H1 (cell line): Measurements from ENCODE around the gene TIMP1. TPM values are rescaled to one million over a fixed set of nuclear protein-coding genes. Genes with fewer than 3 reads are reported as not detected.

Experiments
- CTCF ChIA-PET: fragments of 300-600 bp; sonication (Branson Sonifier 250); formaldehyde crosslinking; loops from one replicate; lab custom pipeline; 2021; ENCODE audit not compliant: partially characterized antibody; lab: Charles Lee
- POLR2A ChIA-PET: fragments of 300-600 bp; sonication (Branson Sonifier 250); formaldehyde crosslinking; loops from one replicate; lab custom pipeline; 2021; ENCODE audit warnings: inconsistent platforms; ENCODE audit not compliant: partially characterized antibody; lab: Charles Lee
- DNase-seq, 2 experiments: peaks; one replicate each; pipeline versions ENCODE4 v3.0.0 to v3.0.0-alpha.2; 2010 to 2022; ENCODE audit warnings: low spot score in 2 of 2, low read depth in 1 of 2, mixed read lengths in 1 of 2
- FAIRE-seq: peaks from 2 replicates; lab custom pipeline; 2011; peaks lifted over from hg19 to GRCh38; lab: Jason Lieb, UNC
- H2AFZ ChIP-seq: 2 replicates; pipeline ENCODE4 v1.8.1; 2012; ENCODE audit warnings: low read length, inconsistent platforms
- H2AK5ac ChIP-seq: 2 replicates; pipeline ENCODE4 v1.6.1; 2013; ENCODE audit warnings: low read depth, low read length
- H2BK120ac ChIP-seq: replicated peaks from 2 replicates; pipeline ENCODE3; 2013; ENCODE audit warnings: low read depth, low read length, inconsistent platforms
- H2BK12ac ChIP-seq: 2 replicates; pipeline ENCODE4 v1.6.1; 2013; ENCODE audit warnings: low read depth, low read length
- H2BK15ac ChIP-seq: 2 replicates; pipeline ENCODE4 v1.6.1; 2013; ENCODE audit warnings: low read length
- H2BK20ac ChIP-seq: 2 replicates; pipeline ENCODE4 v1.6.1; 2013; ENCODE audit warnings: low read length
- H2BK5ac ChIP-seq: 2 replicates; pipeline ENCODE4 v1.6.1; 2013; ENCODE audit warnings: low read depth, low read length
- H3K14ac ChIP-seq: 2 replicates; pipeline ENCODE4 v1.6.1; 2013; ENCODE audit warnings: inconsistent platforms; ENCODE audit not compliant: insufficient read length
- H3K18ac ChIP-seq: 2 replicates; pipeline ENCODE4 v1.6.1; 2013; ENCODE audit warnings: low read length; ENCODE audit errors: extremely low read depth
- H3K23ac ChIP-seq: 2 replicates; pipeline ENCODE4 v1.6.1; 2013; ENCODE audit warnings: inconsistent platforms; ENCODE audit not compliant: insufficient read length
- H3K23me2 ChIP-seq: 2 replicates; pipeline ENCODE4 v1.6.1; 2013; ENCODE audit warnings: low read depth, low read length
- H3K27ac ChIP-seq: 2 replicates; pipeline ENCODE4 v1.6.1; 2011; ENCODE audit warnings: low read depth, low read length, inconsistent platforms
- H3K27me3 ChIP-seq, 4 experiments: replicated peaks in 1 of 4; 1 replicate in 1 of 4; 2 replicates in 3 of 4; pipeline versions ENCODE4 v1.6.1 to v1.8.1; 2011 to 2013; ENCODE audit warnings: low read length in 3 of 4, mild to moderate bottlenecking in 3 of 4, inconsistent platforms in 2 of 4, mixed read lengths in 2 of 4, moderate library complexity in 1 of 4; ENCODE audit not compliant: control insufficient read depth in 3 of 4, insufficient read depth in 3 of 4; ENCODE audit errors: extremely low read depth in 1 of 4
- H3K36me3 ChIP-seq, 4 experiments: 2 replicates each; pipeline versions ENCODE4 v1.6.1 to v1.8.1; 2011 to 2013; ENCODE audit warnings: mild to moderate bottlenecking in 4 of 4, low read length in 3 of 4, moderate library complexity in 2 of 4, control low read depth in 1 of 4, inconsistent platforms in 1 of 4; ENCODE audit not compliant: insufficient read depth in 4 of 4, control insufficient read depth in 2 of 4
- H3K4ac ChIP-seq: replicated peaks from 2 replicates; pipeline ENCODE3; 2013; ENCODE audit warnings: low read length, low read depth, mixed read lengths, inconsistent platforms; ENCODE audit not compliant: insufficient read length
- H3K4me1 ChIP-seq, 4 experiments: replicated peaks in 1 of 4; 1 replicate in 1 of 4; 2 replicates in 3 of 4; pipeline versions ENCODE4 v1.6.1 to v1.8.1; 2011 to 2013; ENCODE audit warnings: low read length in 3 of 4, inconsistent platforms in 2 of 4, mixed read lengths in 1 of 4; ENCODE audit not compliant: insufficient read depth in 4 of 4, control insufficient read depth in 3 of 4
- H3K4me2 ChIP-seq, 2 experiments: 2 replicates each; pipeline versions ENCODE4 v1.6.1 to v1.8.1; 2011 to 2013; ENCODE audit warnings: low read depth in 2 of 2, low read length in 2 of 2, control low read depth in 1 of 2, inconsistent platforms in 1 of 2, mild to moderate bottlenecking in 1 of 2; ENCODE audit not compliant: insufficient read depth in 1 of 2
- H3K4me3 ChIP-seq, 4 experiments: fragments of 200-600, 300-600 bp in 1 of 4; sonication (generic), shearing (Covaris generic), sonication (Bioruptor Twin) in 1 of 4; 2 replicates each; pipeline versions ENCODE4 v1.5.1 to v1.8.1; 2011 to 2016; ENCODE audit warnings: low read length in 4 of 4, low read depth in 3 of 4, control low read depth in 2 of 4, inconsistent platforms in 2 of 4, mild to moderate bottlenecking in 2 of 4, mixed read lengths in 1 of 4, moderate library complexity in 1 of 4; ENCODE audit not compliant: insufficient read depth in 2 of 4; ENCODE audit errors: extremely low read depth in 1 of 4
- H3K56ac ChIP-seq: replicated peaks from 2 replicates; pipeline ENCODE3; 2013; ENCODE audit warnings: low read depth, mild to moderate bottlenecking, mixed read lengths, low read length, inconsistent platforms; ENCODE audit not compliant: insufficient read length
- H3K79me1 ChIP-seq: 2 replicates; pipeline ENCODE4 v1.6.1; 2013; ENCODE audit warnings: low read depth, low read length, control low read depth
- H3K79me2 ChIP-seq, 2 experiments: 2 replicates each; pipeline versions ENCODE4 v1.6.1 to v1.8.1; 2012 to 2013; ENCODE audit warnings: low read length in 2 of 2, mild to moderate bottlenecking in 2 of 2, inconsistent platforms in 1 of 2; ENCODE audit not compliant: insufficient read depth in 2 of 2, control insufficient read depth in 1 of 2
- H3K9ac ChIP-seq, 4 experiments: replicated peaks in 1 of 4; 1 replicate in 1 of 4; 2 replicates in 3 of 4; pipeline versions ENCODE4 v1.6.1 to v1.8.1; 2011 to 2013; ENCODE audit warnings: low read depth in 3 of 4, low read length in 3 of 4, control low read depth in 2 of 4, mild to moderate bottlenecking in 2 of 4, moderate library complexity in 2 of 4, inconsistent platforms in 1 of 4; ENCODE audit errors: extremely low read depth in 1 of 4
- H3K9me3 ChIP-seq, 2 experiments: 2 replicates each; pipeline versions ENCODE4 v1.6.1 to v1.8.1; 2012 to 2013; ENCODE audit warnings: mild to moderate bottlenecking in 2 of 2, moderate library complexity in 2 of 2, control low read depth in 1 of 2, inconsistent platforms in 1 of 2, low read depth in 1 of 2, low read length in 1 of 2, mixed read lengths in 1 of 2; ENCODE audit not compliant: insufficient read depth in 2 of 2
- H4K20me1 ChIP-seq, 2 experiments: replicated peaks in 1 of 2; 2 replicates each; pipeline versions ENCODE3 to v1.8.1; 2011 to 2013; ENCODE audit warnings: inconsistent platforms in 2 of 2, low read length in 2 of 2, mild to moderate bottlenecking in 1 of 2; ENCODE audit not compliant: insufficient read depth in 2 of 2, control insufficient read depth in 1 of 2
- H4K5ac ChIP-seq: 2 replicates; pipeline ENCODE4 v1.6.1; 2013; ENCODE audit warnings: low read length, low read depth, mixed read lengths, inconsistent platforms; ENCODE audit not compliant: insufficient read length
- H4K8ac ChIP-seq: 2 replicates; pipeline ENCODE4 v1.8.0; 2013; ENCODE audit warnings: mild to moderate bottlenecking, moderate library complexity, low read length, inconsistent platforms; ENCODE audit not compliant: insufficient read depth; ENCODE audit errors: extremely low read depth
- H4K91ac ChIP-seq: replicated peaks from 2 replicates; pipeline ENCODE3; 2013; ENCODE audit warnings: low read length, mixed read lengths, inconsistent platforms; ENCODE audit not compliant: insufficient read length
- KDM5A ChIP-seq: fragments of 200-600 bp; IDR thresholded peaks from 2 replicates; pipeline ENCODE4 v1.7.1; 2012; ENCODE audit warnings: mild to moderate bottlenecking, low read length, inconsistent platforms, mixed read lengths
- RXRA ChIP-seq: IDR thresholded peaks from 2 replicates; pipeline ENCODE4 v1.6.1; 2011; ENCODE audit warnings: low read depth, mild to moderate bottlenecking, low read length, moderate library complexity; ENCODE audit not compliant: insufficient read depth
- TEAD4 ChIP-seq: IDR thresholded peaks from 2 replicates; pipeline ENCODE4 v1.6.1; 2012; ENCODE audit warnings: low read depth, low read length, inconsistent platforms, mixed read lengths
- ZNF274 ChIP-seq: IDR thresholded peaks from 2 replicates; pipeline ENCODE4 v1.7.0; 2012; ENCODE audit warnings: low read length, borderline replicate concordance; ENCODE audit errors: extremely low read depth
- WGBS, 2 experiments: shearing (Covaris generic) in 1 of 2; methylation state at CpG; one replicate each; pipeline versions ENCODE4 v1.1.6 to v1.1.7; 2013 to 2015; ENCODE audit warnings: low lambda C conversion rate in 2 of 2, mixed read lengths in 2 of 2, inconsistent platforms in 1 of 2, low coverage in 1 of 2, missing lambda C conversion rate in 1 of 2; ENCODE audit not compliant: insufficient replicate concordance in 2 of 2, insufficient coverage in 1 of 2, insufficient read length in 1 of 2; ENCODE audit errors: extremely low coverage in 1 of 2, missing lambda C conversion rate in 1 of 2; 5-methylcytosine and 5-hydroxymethylcytosine counted together
- polyA plus RNA-seq, 7 experiments: library from polyadenylated mRNA; depleted of rRNA in 3 of 7; stranded (reverse) in 5 of 7; unstranded in 2 of 7; fragments of >200 nt in 5 of 7; fragments of 200-250 nt in 2 of 7; gene quantifications; 1 replicate in 5 of 7; 2 replicates in 1 of 7; 4 replicates in 1 of 7; pipeline versions ENCODE4 v1.2.1 to v1.2.3, GENCODE V29; 2011 to 2013; ENCODE audit warnings: missing spikeins in 2 of 7, mixed read lengths in 2 of 7
- total RNA-seq: library from RNA; stranded (reverse); fragmentation: NEBNext Ultra II Directional; extraction: Animal tissue kit (Norgen Biotek cat#: 25700); gene quantifications from 2 replicates; pipeline ENCODE4 v1.2.1, GENCODE V29; 2021
- TF ChIP-seq, protein P1 (sequence below): IDR thresholded peaks from 2 replicates; pipeline ENCODE4 v1.6.1; 2012; ENCODE audit warnings: inconsistent platforms
- TF ChIP-seq, protein P2 (sequence below): IDR thresholded peaks from 2 replicates; pipeline ENCODE4 v1.6.1; 2011; ENCODE audit warnings: low read length, improper control_type of control experiment
- TF ChIP-seq, protein P3 (sequence below), 3 experiments: IDR thresholded peaks; 1 replicate in 2 of 3; 2 replicates in 1 of 3; pipeline versions ENCODE4 v1.5.1 to v1.6.1; 2011; ENCODE audit warnings: low read length in 3 of 3, mild to moderate bottlenecking in 3 of 3, inconsistent platforms in 2 of 3, low read depth in 1 of 3, moderate library complexity in 1 of 3; ENCODE audit not compliant: insufficient read depth in 1 of 3; ENCODE audit errors: control extremely low read depth in 1 of 3

The TIMP1 gene
- total and polyA plus RNA-seq, 2 of the 8 experiments (the other 6 are each of a cell fraction or from before 2014, with no cell fraction given): 58.6 to 142 TPM

- no peaks in the 10 kb centered on the region for H3K9me3 ChIP-seq
- H3K23me2 ChIP-seq: no peaks in the 10 kb centered on the region
- H4K20me1 ChIP-seq: no peaks in the 10 kb centered on the region
- no peaks in the 10 kb centered on the region for H3K36me3 ChIP-seq
- H2BK5ac ChIP-seq: no peak overlapping the region
- H2BK20ac ChIP-seq: no peak overlapping the region
- no peak overlapping the region for H3K18ac ChIP-seq
- no peaks in the 10 kb centered on the region for H3K27me3 ChIP-seq
- no peaks in the 10 kb centered on the region for H3K4me1 ChIP-seq
- 79% methylated on average over 4 of the region's 5 CpGs; no CpG with 5 or more reads in 1 of the 2 experiments for WGBS, 2 experiments
- H4K8ac ChIP-seq: no peak overlapping the region
- H4K91ac ChIP-seq: no peak overlapping the region
- H3K9ac ChIP-seq: no peak overlapping the region
- no peak overlapping the region for H3K27ac ChIP-seq
- ChIA-PET CTCF (interaction anchor here (0.8 to 2.1 kb wide), 4 partner anchors 11 to 53 kb away, joined by 4 to 5 read pairs (median 4); no protein-coding TSS in a partner anchor), POLR2A (interaction anchor here (1.4 kb wide), 1 partner anchor 33 kb away, joined by 5 read pairs; the partner anchor contains the start of gene TIMP1)
- no peak overlapping the region for H4K5ac ChIP-seq
- H3K56ac ChIP-seq: no peak overlapping the region
- H2AK5ac ChIP-seq: no peak overlapping the region
- DNase-seq: no peak
- no peaks in the 10 kb centered on the region for H3K79me1 ChIP-seq
- no peak overlapping the region for H3K23ac ChIP-seq
- TF ChIP-seq, protein P1, sequence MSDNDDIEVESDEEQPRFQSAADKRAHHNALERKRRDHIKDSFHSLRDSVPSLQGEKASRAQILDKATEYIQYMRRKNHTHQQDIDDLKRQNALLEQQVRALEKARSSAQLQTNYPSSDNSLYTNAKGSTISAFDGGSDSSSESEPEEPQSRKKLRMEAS: no peak
- TF ChIP-seq ZNF274 (no peak), RXRA (no peak), TEAD4 (no peak), KDM5A (no peak)
- TF ChIP-seq, protein P2, sequence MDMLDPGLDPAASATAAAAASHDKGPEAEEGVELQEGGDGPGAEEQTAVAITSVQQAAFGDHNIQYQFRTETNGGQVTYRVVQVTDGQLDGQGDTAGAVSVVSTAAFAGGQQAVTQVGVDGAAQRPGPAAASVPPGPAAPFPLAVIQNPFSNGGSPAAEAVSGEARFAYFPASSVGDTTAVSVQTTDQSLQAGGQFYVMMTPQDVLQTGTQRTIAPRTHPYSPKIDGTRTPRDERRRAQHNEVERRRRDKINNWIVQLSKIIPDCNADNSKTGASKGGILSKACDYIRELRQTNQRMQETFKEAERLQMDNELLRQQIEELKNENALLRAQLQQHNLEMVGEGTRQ: no peak
- TF ChIP-seq, protein P3, sequence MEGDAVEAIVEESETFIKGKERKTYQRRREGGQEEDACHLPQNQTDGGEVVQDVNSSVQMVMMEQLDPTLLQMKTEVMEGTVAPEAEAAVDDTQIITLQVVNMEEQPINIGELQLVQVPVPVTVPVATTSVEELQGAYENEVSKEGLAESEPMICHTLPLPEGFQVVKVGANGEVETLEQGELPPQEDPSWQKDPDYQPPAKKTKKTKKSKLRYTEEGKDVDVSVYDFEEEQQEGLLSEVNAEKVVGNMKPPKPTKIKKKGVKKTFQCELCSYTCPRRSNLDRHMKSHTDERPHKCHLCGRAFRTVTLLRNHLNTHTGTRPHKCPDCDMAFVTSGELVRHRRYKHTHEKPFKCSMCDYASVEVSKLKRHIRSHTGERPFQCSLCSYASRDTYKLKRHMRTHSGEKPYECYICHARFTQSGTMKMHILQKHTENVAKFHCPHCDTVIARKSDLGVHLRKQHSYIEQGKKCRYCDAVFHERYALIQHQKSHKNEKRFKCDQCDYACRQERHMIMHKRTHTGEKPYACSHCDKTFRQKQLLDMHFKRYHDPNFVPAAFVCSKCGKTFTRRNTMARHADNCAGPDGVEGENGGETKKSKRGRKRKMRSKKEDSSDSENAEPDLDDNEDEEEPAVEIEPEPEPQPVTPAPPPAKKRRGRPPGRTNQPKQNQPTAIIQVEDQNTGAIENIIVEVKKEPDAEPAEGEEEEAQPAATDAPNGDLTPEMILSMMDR (IDR thresholded peaks at IDR 0.05; ENCODE audit: control extremely low read depth in 1 of 3, insufficient read depth in 1 of 3, low read depth in 1 of 3, low read length in 3 of 3): no peak
- no peak overlapping the region for H2BK12ac ChIP-seq
- FAIRE-seq: no peak
- no peak overlapping the region for H2AFZ ChIP-seq
- no peak overlapping the region for H3K4me3 ChIP-seq
- no peak overlapping the region for H3K14ac ChIP-seq
- no peak overlapping the region for H2BK120ac ChIP-seq
- no peaks in the 10 kb centered on the region for H3K79me2 ChIP-seq
- H3K4ac ChIP-seq: no peak overlapping the region
- no peak overlapping the region for H2BK15ac ChIP-seq
- no peak overlapping the region for H3K4me2 ChIP-seq
Observed at GRCh38 chrX:47614618-47615017, 32.4 kb downstream of the TIMP1 start.
